GM23338 (cell line): Measurements from ENCODE around the gene LAPTM5.

Source experiments
- CREB1 ChIP-seq: fragments of 250-450 bp; sonication (Bioruptor Pico); IDR thresholded peaks from 2 replicates; pipeline ENCODE4 v1.5.0; 2020; ENCODE audit warnings: low read depth, mild to moderate bottlenecking, moderate library complexity
- EZH2 ChIP-seq: fragments of 200-600 bp; sonication (generic); IDR thresholded peaks from one replicate; pipeline ENCODE4 v1.8.0; 2017; ENCODE audit warnings: antibody characterized with exemption, mild to moderate bottlenecking, low read depth; ENCODE audit not compliant: unreplicated experiment
- POLR2AphosphoS5 ChIP-seq: IDR thresholded peaks from 2 replicates; pipeline ENCODE4 v1.6.1; 2016; ENCODE audit warnings: antibody characterized with exemption, low read depth
- TF ChIP-seq, protein P1 (sequence below), 2 experiments: fragments of 200-600 bp in 1 of 2; sonication (generic) in 1 of 2; conservative IDR thresholded peaks; 2 replicates each; pipeline versions ENCODE4 v1.5.1 to v1.6.1; 2016 to 2017; ENCODE audit warnings: antibody characterized with exemption in 2 of 2, low read depth in 2 of 2, mild to moderate bottlenecking in 2 of 2, moderate library complexity in 1 of 2
- TF ChIP-seq, protein P2 (sequence below): IDR thresholded peaks from one replicate; pipeline ENCODE4 v1.6.1; 2018; ENCODE audit warnings: antibody characterized with exemption; ENCODE audit not compliant: unreplicated experiment

DNA sequence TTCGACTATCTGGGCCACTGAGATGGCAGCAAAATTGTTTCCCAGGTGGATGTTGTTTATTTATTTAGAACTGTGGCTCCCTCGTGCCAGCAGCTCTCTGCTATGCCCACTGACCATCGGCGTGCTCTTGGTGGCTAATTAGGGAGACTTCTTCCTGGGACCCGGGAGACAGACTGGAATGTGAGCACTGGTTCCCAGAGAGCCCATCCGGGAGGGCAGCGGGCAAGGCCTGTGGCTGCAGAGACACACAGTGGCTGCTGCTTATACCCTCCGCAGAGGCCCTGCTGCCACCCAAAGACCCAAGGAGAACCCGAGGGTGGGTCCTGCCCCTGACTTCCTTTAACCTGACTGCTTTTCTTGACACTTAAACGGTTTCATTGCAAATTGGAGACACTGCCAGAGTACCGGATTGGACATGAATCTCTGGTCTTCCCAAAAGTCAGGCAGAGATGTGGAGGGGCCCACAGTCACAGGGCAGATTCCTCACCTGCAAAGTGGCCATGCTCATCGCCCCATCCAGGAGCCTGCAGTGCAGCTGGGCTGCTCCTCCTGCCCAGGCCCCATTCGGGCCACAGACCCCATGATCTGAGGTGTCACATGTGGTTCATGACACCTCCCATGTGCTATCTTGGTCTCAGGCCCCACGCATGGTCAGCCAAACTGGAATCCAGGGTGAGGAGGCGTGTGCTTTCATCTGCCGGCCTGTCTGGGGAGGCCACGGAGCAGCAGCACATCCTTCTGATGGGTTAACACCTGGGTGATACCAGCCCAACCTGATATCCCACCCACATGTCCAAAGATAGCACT lies 28.5 kb downstream of the LAPTM5 start:
- TF ChIP-seq POLR2AphosphoS5 (no peak), CREB1 (CRISPR knock-in tag) (no peak), EZH2 (no peak)
- TF ChIP-seq, protein P1, sequence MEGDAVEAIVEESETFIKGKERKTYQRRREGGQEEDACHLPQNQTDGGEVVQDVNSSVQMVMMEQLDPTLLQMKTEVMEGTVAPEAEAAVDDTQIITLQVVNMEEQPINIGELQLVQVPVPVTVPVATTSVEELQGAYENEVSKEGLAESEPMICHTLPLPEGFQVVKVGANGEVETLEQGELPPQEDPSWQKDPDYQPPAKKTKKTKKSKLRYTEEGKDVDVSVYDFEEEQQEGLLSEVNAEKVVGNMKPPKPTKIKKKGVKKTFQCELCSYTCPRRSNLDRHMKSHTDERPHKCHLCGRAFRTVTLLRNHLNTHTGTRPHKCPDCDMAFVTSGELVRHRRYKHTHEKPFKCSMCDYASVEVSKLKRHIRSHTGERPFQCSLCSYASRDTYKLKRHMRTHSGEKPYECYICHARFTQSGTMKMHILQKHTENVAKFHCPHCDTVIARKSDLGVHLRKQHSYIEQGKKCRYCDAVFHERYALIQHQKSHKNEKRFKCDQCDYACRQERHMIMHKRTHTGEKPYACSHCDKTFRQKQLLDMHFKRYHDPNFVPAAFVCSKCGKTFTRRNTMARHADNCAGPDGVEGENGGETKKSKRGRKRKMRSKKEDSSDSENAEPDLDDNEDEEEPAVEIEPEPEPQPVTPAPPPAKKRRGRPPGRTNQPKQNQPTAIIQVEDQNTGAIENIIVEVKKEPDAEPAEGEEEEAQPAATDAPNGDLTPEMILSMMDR (conservative IDR thresholded peaks at IDR 0.05; ENCODE audit: low read depth in 2 of 2), result no peak
- TF ChIP-seq, protein P2, sequence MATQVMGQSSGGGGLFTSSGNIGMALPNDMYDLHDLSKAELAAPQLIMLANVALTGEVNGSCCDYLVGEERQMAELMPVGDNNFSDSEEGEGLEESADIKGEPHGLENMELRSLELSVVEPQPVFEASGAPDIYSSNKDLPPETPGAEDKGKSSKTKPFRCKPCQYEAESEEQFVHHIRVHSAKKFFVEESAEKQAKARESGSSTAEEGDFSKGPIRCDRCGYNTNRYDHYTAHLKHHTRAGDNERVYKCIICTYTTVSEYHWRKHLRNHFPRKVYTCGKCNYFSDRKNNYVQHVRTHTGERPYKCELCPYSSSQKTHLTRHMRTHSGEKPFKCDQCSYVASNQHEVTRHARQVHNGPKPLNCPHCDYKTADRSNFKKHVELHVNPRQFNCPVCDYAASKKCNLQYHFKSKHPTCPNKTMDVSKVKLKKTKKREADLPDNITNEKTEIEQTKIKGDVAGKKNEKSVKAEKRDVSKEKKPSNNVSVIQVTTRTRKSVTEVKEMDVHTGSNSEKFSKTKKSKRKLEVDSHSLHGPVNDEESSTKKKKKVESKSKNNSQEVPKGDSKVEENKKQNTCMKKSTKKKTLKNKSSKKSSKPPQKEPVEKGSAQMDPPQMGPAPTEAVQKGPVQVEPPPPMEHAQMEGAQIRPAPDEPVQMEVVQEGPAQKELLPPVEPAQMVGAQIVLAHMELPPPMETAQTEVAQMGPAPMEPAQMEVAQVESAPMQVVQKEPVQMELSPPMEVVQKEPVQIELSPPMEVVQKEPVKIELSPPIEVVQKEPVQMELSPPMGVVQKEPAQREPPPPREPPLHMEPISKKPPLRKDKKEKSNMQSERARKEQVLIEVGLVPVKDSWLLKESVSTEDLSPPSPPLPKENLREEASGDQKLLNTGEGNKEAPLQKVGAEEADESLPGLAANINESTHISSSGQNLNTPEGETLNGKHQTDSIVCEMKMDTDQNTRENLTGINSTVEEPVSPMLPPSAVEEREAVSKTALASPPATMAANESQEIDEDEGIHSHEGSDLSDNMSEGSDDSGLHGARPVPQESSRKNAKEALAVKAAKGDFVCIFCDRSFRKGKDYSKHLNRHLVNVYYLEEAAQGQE, result no peak
